ENCODE measurements around the gene HCN2.
A peak's percentile ranks its signal among the peaks of the same experiment; 100 is the strongest.
"Not testable (repeated sequence)": the region's sequence is repeated elsewhere in the genome, so short reads cannot be mapped to it uniquely, and the experiment has no call there.

HCN2 gene

DNA sequence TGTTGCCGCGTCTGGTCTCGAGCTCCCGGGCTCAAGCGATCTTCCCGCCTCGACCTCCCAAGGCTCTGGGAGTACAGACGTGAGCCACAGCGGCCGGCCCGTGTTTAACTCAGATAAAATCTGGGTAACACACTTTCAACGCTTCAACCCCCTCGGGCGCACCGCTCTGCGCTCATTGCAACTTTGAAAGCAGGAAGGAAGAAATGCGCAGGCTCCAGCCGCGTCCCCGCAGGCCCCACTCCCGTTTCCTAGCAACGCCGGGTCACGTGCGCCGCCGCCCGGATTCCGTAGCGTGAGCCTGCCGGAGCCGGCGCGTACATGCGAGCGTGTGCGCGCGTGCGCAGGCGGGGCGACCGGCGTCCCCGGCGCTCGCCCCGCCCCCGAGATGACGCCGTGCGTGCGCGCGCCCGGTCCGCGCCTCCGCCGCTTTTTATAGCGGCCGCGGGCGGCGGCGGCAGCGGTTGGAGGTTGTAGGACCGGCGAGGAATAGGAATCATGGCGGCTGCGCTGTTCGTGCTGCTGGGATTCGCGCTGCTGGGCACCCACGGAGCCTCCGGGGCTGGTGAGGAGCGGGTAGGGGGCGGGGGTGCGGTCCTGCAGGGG lies 17.4 kb upstream of the HCN2 start, which contains the start of gene BSG:
Gene BSG (plus strand): TSS at position 457 of the 603 bp plus-strand sequence. CDS start 39 bp downstream, at position 496.
- peak; percentile 85 to 92 for DNase-seq

DNA sequence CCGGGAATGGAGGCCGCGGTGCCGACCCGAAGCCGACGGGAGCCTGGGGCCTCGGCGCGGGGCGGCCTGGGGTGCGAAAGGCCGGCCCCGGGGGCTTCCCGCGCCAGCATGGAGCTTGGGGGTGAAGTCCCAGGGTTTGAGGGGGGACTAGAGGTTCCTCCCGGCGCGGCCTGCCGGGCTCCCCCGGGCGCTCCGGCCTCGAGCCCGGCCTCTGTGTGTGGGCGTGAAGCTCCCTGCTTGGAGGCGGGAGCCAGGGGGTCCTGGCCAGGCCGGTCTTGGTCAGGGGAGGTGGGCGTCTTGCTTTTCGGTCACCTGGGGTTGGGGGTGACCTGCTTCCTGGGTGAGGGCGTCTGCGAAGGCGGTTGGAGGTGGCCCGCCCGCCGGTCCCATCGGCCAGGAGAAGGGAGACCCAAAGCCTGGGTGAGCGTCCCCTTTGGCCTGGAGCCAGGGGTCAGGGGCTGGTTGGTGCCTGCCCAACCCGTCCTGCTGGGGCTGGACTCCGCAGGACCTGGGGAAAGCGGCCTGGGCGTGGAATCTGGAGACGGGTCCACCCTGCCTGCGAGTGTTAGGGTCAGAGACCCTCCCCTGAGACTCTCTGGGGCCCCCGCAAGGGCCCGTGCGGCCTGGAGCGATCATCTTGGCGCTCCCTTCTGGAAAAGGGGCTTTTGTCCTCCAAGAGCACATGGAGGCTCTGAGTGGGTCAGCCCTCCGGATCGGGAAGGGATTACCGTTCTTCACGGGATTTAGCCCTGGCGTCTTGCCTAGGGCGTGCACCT lies 16.8 kb upstream of the HCN2 start:
- DNase-seq, result peak in 1 of 2 experiments; percentile 31

DNA sequence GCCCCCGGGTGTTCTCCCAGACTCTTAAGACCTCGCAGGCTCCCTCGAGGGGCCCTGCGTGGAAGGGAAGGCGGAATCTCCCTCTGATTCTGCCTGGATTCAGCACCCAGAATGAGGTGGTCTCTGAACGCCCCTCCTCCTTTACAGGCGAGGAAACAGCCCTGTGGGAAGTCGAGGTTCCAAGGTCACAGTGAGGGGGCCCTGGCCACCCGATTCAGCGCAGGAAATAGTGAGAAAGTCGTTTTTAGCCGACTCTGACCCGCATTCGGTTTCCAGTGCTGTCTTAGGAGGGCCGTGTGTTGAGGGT lies 16.2 kb upstream of the HCN2 start:
- no peak for DNase-seq

DNA sequence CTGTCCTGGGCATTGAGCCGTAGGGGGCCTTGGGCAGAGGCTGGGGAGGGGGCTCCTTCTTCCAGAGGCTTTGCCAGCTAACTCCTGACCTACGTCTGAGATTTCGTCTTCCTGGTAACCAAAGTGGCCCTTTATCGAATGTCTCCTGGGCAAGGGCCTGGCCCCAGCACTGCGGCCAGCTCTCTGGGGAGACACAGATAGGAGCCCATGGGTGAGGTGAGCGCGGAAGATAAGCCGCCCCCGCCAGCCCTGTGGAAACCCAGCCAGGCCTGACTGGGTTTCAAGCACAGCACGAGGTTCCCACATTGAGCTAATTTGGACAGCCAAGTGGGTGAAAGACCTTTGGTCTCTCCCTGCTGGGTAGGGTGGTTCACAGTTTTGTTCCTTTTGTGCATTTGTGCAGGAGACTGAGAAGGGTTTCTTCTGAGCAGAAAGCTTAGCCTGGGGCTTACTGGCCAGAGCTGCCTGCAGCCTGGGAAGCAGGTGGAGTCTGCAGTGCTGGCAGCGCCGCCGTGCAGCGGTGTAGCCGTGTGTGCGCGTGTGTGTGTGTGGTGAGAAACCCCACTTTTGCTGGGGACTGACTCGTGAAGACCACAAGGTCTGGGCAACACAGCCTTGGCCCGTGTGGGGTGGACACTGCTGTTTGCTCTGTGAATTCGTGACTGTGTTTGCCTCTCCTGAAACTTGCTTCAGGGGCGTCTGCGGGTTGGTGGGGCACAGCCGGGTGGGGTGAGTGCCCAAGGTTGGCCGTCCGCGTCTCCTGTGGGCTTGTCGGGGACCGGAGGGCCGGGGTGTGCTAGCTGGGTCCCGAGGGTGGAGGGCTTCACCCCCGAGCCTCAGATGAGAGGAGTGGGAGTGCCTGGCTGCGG lies 14.8 kb upstream of the HCN2 start:
- DNase-seq, result no peak

DNA sequence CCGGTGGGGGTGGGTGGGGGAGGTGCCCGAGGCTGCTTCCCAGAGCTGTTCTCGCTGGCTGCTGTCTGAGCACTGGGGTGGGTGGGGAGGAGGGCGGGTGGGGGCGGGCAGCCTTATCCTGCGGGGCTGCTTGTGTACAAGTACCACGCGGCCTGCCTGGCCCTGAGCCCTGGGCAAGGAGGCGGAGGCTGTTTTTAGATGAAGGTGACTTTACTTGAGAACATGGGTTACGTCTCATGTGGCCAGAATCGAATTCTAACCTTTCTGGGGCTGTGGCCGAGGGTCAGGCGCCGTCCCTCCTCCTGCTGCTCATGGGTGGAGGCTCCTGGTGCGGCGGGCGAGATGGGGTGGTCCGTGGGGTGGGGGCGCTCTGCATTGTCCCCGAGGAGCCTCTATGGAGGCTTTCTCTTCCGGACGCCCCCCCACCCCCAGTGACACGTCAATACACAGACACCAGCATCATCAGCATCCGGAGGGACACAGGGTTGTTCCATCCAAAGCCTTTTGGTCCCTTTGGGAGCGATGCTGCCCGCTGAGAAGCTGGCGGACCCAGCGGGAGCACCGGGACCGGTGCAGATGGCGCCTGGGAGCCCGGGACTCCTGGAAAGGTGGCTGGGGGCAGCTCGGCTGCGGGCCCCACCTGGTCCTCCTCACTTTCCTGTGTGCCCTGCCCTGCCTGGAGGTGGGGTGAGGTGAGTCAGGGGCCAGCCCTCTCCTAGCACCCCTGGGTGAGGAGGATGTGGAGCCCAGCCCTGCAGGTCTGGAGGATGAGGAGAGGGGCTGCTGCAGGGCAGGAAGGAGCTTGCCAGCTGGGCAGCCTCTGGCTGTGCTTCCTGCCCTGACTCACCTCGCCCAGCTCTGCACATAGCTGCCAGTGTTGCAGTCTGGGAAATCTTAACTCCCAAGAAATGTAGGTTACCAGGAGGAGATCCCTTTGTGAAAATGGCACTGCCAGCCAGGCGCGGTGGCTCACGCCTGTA lies 13.9 kb upstream of the HCN2 start:
- DNase-seq, result peak; percentile 57 to 84

DNA sequence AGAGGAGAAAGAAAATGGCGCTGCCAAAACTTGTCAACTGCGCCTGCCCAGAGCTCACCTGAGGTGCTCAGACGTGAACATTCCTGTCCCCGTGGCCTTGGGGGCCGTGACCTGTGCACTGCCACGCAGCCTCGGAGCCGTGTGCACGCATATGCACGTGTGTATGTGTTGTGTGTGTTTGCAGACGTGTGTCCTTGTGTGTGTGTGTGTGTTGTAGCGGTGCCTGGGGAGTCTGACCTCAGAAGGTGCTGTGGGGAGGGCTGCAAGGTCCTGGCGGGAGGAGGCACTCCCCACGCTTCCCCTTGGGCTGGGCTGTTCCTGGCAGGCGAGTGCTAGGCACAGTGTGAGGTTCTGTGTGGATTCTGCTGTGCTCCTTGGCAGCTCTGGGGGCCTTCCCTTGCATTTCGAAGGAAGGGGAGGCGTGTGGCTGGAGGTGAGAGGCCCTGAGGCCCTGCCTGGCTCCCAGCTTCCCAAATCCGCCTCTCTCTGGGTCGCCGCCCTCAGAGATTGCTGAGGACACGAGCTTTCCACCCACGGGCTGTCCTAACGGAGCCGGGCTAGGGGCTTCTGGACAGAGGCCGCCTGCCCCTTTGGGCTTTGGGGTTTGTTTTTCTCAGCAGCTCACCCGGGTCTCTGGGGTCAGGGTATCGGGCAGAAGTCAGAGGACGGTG lies 12.8 kb upstream of the HCN2 start:
- DNase-seq, result no peak

DNA sequence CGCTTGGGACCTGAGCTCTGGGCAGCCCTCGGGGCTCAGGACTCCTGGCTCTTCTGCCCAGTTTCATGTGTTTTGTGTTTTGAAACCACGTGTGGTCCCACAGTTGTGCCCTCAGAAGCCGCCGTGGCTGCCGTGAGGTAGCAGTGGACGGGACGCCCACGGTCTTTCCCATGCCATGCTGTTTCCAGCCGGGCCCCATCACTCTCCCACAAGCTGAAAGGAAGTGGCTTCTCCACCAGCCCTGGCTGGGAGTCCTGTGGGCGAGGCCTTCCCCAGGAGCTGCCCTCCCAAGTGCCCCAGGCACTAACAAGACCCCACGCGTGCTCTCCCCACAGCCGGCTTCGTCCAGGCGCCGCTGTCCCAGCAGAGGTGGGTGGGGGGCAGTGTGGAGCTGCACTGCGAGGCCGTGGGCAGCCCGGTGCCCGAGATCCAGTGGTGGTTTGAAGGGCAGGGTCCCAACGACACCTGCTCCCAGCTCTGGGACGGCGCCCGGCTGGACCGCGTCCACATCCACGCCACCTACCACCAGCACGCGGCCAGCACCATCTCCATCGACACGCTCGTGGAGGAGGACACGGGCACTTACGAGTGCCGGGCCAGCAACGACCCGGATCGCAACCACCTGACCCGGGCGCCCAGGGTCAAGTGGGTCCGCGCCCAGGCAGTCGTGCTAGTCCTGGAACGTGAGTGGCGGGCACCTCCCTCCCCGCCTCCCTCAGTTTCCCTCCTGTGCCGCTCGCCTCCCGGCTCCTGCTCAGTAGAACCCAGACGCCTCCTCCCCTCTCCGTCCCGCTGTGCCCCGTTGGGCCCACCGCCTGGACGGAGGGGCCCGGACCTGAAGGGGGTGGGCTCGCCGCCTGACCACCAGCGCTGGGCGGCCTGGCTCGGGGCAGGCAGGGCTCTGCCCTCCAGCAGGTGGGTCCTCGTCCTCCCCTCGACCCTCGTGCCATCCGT lies 12.0 kb upstream of the HCN2 start:
- no peak for DNase-seq

DNA sequence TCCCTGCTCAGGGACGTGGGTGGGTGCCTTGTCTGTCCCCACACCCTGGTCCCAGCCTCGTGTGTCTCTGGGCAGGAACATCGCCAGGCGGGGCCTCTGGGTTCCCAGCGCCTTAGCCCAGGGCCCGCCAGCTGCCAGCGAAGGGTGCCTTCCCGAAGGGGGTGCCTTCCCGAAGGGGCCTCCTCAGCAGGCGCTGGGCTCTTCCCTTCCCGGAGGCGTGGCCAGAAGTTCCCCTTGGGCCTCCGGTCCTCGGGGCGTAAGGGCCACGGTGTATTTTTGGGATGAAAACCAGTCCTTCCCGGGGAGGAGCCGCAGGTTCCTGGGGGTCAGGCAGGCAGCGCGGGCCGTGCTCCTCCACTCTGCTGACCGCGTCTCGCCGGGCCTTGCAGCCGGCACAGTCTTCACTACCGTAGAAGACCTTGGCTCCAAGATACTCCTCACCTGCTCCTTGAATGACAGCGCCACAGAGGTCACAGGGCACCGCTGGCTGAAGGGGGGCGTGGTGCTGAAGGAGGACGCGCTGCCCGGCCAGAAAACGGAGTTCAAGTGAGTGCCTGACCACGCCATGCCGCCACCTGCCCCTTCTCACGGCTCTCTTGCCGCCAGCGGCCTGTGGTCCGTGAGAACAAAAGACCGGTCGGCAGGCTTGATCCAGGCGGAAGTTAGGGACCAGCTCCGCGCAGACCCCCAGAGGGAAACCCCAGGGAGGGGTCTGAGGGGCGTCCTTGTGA lies 10.4 kb upstream of the HCN2 start:
- no peak for DNase-seq

DNA sequence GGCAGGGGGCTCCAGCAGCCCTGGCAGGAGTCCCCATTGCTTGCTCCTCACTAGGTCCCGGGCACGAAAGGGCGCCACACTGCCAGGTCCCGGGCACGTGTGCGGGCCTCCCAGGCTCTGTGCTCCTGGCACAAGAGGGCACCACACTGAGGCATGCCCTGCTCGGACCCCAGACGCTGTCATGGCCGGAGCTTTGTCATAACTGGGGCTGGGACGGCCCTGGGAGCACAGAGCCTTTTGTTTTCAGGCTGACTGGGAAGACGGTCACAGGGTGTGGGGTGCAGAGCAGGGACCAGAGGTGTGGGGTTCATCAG lies 9.9 kb upstream of the HCN2 start:
- DNase-seq, result no peak

DNA sequence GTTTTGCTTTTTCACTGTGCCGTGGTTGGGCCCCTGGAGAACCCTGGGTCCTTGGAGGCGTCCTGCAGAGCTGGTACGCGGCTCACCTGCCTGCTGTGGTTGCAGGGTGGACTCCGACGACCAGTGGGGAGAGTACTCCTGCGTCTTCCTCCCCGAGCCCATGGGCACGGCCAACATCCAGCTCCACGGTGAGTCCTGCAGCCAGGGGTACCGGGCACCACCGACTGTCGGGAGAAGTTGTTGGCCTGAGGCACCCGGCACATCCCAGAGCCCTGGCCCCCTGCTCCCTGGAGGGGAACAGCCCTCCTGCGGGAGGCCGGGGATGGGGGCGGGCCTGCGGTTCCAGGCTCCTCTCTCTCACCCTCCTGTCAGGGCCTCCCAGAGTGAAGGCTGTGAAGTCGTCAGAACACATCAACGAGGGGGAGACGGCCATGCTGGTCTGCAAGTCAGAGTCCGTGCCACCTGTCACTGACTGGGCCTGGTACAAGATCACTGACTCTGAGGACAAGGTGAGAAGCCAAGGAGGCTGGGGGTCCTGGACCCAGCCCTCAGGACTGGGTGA lies 9.3 kb upstream of the HCN2 start:
- no peak for DNase-seq

DNA sequence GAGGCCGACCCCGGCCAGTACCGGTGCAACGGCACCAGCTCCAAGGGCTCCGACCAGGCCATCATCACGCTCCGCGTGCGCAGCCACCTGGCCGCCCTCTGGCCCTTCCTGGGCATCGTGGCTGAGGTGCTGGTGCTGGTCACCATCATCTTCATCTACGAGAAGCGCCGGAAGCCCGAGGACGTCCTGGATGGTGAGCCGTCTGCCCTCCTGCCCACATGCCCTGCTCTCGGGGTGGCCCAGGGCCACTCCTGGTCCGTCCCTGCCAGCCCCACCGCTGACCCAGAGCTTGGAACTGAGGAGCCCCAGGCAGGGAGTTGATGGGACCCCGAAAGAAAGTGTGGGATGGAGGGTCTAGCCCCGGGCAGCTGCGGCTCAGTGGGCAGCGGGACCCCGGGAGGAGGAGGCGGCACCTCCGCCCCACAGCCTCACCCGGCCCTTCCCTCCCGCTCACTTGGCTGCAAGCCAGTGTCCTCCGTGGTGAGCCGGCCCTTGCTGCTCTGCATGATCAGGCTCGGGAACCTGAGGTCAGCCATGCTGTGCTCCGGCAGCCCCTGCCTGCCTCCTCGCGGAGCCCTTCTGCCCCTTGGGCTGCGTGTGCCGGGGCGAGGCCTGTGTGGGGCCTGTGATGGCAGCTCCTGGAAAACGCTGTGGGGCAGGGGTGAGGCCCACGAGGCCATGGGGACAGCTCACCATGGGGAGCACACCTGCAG lies 8.1 kb upstream of the HCN2 start:
- no peak for DNase-seq

DNA sequence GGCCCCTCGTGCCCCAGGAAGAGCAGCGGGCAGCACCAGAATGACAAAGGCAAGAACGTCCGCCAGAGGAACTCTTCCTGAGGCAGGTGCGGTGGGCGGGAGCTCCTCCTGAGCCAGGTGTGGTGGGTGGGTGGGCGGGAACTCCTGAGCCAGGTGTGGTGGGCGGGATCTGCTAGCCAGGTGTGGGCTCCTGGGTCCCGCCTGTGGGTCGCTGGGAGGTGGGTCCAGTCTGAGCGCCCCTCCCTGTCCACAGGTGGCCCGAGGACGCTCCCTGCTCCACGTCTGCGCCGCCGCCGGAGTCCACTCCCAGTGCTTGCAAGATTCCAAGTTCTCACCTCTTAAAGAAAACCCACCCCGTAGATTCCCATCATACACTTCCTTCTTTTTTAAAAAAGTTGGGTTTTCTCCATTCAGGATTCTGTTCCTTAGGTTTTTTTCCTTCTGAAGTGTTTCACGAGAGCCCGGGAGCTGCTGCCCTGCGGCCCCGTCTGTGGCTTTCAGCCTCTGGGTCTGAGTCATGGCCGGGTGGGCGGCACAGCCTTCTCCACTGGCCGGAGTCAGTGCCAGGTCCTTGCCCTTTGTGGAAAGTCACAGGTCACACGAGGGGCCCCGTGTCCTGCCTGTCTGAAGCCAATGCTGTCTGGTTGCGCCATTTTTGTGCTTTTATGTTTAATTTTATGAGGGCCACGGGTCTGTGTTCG lies 7.0 kb upstream of the HCN2 start:
- DNase-seq, result no peak

DNA sequence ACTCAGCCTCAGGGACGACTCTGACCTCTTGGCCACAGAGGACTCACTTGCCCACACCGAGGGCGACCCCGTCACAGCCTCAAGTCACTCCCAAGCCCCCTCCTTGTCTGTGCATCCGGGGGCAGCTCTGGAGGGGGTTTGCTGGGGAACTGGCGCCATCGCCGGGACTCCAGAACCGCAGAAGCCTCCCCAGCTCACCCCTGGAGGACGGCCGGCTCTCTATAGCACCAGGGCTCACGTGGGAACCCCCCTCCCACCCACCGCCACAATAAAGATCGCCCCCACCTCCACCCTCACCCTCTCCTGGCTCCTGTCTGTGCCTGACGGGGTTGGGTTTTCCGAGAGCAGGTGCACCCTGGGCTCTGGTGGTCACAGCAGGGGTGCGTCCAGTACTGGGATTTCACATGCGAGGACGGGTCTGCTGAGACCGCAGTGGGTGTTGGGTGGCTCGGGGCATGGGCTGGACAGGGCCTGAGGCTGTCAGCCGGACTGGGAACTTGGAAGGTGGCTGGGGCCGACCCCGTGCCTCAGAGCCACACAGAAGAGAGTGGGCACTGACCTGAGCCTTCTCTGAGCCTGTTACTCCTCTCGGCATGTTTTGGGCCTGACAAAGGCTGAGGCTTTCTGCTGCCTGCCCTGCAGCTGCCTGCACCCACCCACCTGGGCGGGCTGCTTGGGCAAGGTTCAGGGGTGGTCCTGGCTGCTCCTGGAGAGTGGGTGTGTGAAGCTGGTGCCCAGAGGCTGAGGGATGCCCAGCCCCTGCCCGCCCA lies 6.3 kb upstream of the HCN2 start:
- no peak for DNase-seq

DNA sequence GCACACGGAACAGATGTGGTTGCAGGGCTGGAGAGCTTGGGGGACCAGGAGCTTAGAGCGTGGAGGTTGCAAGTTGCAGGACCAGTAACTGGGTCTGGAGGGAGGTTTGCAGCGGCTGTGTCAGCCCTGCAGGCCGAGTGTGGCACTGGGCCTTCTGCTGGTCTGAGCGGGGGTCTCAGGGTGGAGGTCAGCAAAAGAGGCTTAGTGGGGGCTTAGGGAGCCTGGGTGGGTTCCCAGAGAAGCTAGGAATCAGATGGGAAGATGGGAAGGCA lies 5.8 kb upstream of the HCN2 start:
- DNase-seq, result no peak

DNA sequence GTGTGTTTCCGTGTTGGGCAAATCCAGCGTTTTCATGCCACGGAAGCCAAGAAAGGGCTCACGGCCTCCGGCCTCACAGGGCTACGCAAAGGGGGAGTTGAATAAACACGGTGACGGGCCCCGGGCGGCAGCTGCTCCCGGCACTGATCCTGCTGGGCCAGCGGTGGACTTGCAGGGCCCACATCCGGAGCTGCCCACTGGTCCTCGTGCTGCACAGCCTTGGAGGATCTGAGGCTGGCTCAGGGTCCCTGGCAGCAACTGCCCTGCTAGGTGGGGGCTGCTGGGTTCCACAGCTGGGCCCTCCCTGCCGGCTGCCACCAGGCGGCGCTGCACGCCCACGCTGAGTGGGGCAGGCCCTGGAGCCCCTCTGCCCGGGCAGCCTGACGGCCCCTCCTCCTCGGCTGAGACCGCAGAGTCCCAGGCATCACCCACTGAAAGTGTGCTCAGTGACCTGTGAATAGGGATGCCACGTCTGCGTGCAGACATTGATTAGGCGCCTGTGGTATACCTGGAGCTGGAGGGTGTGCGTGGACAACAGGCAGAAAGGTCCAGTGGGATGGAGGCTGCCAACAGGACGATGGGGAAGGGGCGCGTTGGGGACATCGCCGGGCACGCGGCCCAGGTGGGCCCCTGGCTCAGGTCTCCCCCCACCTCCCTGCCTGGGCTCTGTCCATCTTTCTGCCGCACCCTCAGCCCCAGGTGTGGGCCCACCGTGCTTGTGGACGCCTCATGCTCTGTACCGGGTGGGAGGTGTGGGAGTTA lies 5.3 kb upstream of the HCN2 start:
- DNase-seq, result peak in 1 of 2 experiments; percentile 20

DNA sequence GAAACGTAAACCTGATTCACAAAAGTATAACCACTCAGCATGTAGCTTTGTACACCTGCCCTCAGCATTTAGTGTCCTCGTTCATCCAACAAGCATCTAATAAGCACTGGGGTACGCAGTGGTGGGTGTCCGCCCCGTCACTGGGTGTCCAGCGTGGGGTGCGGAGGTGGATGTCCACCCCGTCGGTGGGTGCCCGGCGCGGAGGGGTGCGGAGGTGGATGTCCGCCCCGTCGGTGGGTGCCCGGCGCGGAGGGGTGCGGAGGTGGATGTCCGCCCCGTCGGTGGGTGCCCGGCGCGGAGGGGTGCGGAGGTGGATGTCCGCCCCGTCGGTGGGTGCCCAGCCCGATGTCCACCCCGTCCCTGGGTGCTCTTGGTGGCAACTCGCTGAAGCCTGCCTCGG lies 4.5 kb upstream of the HCN2 start:
- DNase-seq, result not testable (repeated sequence)

DNA sequence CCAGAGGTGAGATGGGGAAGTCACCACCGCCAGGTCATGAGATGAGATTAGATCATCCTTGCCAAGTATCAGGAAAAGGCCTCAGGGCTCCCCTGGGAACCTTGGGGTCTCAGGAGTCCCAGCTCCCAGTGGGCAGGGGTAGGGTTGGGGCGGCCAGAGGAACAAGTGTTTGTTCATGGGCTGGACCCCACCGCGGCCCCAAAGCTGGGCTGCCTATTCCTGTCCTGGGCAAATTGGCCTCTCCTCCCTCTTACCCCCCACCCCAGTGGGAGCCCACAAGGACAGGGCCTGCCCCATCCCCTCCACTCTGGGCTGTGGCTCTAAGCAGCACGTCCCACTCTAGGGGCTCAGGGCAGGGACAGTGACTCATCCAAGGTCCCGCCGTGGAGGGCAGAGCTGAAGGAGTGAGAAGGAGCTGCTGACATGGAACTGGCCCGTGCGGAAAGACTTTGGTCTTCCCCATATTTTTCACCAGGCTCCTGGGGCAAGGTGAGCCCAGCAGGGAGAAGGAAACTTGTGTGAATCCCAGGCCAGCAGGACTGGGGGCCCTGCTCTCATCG lies 4.0 kb upstream of the HCN2 start:
- no peak for DNase-seq
